NCI-H146 treated with DMSO at 0.1 percent for 48 hours (cell line): ENCODE data around the gene CRAMP1.
"Not testable (repeated sequence)": the region's sequence is repeated elsewhere in the genome, so short reads cannot be mapped to it uniquely, and the experiment has no call there.

Source experiments
- DNase-seq: peaks from one replicate; lab custom pipeline; 2025; ENCODE audit not compliant: unreplicated experiment; lab: John Stamatoyannopoulos, UW

Gene CRAMP1

DNA sequence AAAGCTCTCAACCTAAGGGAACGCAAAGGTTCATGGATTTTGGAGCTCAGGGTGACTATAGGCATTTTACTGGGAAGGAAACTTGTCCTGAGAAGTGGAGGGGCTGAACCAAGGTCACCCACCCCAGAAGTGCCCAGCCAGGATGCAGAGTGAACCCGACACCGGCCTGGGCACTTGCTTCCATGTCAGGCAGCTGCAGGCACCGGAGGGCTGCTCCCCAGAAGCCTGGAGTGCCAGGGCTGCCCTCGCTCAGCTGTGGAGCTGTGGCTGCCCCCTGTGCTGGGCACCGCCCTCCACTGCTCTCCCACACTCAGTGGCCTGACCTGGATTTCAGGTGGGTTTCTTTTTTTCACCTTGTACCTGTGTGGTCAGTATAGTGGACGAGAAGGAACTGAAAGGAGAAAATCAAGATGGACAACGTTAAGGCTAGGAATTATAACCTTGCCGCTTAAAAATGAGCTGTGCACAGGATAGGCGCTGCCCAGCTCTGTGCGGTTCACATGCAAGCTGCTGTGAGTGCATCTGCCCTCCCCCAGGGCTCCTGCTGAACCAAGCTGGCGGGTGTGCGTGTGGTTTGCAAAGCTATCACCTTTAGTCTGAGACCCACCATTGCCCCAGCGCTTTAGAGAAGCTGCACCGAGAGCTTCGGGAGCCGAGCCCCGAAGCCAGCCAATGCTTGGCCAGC is 96.1 kb downstream of the CRAMP1 start:
- no peak for DNase-seq

DNA sequence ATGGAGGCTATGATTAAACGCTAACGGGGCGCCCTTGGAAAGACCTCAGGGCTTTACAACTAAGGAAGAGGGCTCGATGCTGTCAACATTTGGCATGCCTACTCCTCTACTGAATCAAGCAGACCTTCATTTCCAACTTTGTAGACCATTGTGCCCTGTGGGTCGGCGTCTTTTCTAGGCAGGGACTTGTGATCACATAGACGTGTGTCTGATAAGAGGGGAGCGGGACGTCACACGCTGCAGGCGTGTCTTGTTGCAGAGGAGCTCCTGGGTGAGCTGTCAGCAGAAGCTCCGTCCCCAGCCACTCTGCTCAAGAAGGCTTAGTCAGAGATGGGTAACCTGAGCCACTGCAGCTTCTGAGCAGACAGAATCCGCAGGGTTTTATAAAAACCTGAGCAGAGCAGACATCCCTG is 96.6 kb downstream of the CRAMP1 start:
- DNase-seq = no peak

DNA sequence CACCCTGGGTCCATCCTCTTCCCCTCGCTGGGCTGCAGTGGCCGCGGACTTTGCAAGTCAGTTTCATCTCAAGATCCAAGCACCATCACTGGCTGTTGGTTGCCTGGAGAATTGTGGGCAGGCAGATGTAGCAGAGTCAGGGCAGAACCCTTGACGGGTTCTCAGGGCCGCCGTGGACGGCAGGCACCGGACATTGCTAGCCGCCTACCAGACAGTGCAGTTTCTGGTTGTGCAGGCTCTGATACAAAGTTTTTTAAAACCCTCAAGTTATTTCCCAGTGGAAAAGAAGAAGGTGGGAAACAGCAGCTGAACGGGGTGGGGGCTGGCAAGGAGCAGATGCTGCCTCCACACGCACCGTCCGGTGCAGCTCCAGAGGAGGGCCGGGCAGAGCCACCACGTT is 97.2 kb downstream of the CRAMP1 start:
- no peak for DNase-seq

GRCh38 chr16:1710811-1711507 is 98.8 kb downstream of the CRAMP1 start:
- no peak for DNase-seq

GRCh38 chr16:1712791-1713261 is 100.7 kb downstream of the CRAMP1 start:
- DNase-seq = no peak

GRCh38 chr16:1713331-1713730 is 101.2 kb downstream of the CRAMP1 start:
- no peak for DNase-seq

DNA sequence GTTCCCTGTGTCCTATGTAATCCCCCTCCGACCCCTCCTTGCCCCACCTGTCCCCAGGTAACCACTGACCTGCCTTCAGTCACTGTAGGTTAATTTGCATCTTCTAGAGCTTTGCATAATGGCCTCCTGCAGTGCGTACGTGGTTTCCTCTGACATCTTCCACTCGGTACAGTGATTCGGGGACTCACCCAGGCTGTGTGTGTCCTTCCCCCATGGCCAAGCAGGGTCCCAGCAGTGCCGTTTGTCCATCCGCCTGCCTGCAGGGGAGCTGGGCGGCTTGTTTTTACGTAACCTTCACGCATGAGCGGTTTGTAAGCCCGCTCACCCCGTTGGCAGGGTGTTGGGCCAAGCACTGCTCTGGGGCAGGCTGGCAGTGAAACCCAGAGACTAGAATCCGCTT is 101.8 kb downstream of the CRAMP1 start:
- DNase-seq = no peak

GRCh38 chr16:1715220-1715619 is 103.1 kb downstream of the CRAMP1 start:
- no peak for DNase-seq

GRCh38 chr16:1718236-1718635 is 106.1 kb downstream of the CRAMP1 start:
- not testable (repeated sequence) for DNase-seq

- not testable (repeated sequence) for DNase-seq
These were observed 107.5 kb downstream of the CRAMP1 start for GRCh38 chr16:1719559-1720229.

GRCh38 chr16:1721372-1721771 is 109.2 kb downstream of the CRAMP1 start:
- DNase-seq = no peak

DNA sequence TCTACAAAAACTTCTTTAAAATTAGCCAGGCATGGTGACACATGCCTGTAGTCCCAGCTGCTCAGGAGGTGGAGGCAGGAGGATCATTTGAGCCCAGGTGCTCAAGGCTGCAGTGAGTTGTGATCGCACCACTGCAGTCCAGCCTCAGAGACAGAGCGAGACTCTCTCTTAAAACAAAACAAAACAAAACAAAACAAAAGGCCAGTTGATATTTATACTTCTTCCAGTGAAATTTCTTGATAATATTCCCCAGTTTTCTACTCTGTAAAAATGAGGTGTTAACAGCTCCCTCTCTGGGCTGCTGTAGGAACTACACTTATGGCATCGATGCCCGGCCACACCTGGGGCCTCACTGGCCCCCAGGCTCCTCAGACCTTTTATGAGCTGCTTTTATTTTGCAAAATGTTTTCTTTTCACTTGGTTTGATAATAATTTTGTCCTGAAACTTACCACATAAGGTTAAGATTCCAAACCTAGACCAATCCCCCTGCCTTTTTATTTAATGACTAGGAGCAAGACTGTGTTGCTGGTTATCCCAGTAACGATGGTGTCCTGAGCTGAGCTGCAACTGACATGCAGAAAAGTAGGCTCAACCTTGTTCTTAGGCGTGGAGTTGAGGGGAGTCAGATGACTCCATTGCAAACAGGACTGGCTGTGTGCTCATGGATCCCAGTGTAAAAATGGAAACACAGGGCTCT is 111.4 kb downstream of the CRAMP1 start:
- DNase-seq = no peak

DNA sequence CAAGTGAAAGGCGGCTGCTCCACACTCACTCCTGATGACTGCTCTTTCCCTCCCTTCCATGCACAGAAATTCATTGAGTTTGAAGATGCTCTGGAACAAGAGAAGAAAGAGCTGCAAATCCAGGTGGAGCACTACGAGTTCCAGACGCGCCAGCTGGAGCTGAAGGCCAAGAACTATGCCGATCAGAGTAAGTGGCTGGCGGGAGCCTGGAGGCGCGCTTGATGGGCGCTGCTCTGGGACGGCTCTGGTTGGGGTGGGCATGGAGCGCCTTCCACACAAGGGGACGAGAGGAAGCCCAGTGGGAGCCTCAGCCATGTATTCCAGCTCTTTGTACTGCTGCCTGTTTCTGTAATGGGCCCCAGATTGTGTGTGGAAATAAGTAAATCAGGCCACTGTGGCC is 112.3 kb downstream of the CRAMP1 start:
- no peak for DNase-seq

DNA sequence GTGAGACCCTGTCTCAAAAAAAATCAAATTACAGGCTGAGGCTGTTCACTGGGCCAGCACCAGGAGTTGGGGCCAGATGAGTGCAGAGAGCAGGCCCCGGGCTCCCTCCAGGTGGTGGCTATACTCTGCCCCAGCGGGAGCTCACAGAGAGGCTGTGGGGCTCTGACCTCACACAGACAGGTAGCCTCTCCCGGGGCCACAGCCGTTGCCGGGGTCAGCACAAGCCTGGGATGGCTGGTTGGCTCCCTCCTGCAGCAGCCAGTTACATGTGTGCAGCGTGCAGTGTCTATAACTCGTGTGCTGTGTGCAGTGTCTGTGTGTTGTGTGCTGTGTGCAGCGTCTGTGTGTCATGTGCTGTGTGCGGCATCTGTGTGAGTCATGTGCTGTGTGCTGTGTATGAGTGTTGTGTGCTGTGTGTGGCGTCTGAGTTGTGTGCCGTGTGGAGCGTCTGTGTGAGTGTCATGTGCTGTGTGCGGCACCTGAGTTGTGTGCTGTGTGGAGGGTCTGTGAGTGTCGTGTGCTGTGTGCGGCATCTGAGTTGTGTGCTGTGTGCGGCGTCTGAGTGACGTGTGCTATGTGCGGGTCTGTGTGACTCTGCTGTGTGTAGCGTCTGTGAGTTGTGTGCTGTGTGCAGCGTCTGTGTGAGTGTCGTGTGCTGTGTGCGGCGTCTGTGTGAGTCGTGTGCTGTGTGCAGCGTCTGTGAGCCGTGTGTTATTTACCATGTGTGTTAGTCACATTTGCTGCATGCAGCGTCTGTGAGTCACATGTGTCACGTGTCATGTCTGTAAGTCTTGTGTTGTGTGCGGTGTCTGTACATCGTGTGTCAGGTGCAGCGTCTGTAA is 114.7 kb downstream of the CRAMP1 start:
- no peak for DNase-seq
